DMS153 (cell line): ENCODE measurements around the gene CAMK1.
A peak's percentile ranks its signal among the peaks of the same experiment; 100 is the strongest.

Experiments used
- DNase-seq: peaks from one replicate; lab custom pipeline; 2025; lab: John Stamatoyannopoulos, UW

The CAMK1 gene

DNA sequence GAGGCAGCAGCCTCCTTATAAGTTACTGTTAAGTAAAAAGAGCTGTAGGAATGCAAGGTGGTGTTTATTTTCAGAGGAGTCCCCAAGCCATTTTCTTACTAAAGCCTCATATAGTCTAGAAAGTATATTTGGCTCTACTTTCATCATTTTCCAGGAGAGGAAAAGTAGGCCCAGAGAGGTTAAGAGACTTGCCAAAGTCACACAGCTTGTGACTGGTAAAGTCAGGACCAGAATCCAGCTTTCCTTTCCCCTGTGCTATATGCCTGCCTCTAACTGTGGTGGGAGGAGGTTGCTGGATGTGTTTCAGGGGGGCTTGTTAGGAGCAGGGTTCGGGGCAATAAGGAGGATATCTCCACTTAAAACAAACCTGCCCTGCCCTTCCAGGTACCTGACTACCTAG is 27.2 kb downstream of the CAMK1 start:
- DNase-seq, result no peak

DNA sequence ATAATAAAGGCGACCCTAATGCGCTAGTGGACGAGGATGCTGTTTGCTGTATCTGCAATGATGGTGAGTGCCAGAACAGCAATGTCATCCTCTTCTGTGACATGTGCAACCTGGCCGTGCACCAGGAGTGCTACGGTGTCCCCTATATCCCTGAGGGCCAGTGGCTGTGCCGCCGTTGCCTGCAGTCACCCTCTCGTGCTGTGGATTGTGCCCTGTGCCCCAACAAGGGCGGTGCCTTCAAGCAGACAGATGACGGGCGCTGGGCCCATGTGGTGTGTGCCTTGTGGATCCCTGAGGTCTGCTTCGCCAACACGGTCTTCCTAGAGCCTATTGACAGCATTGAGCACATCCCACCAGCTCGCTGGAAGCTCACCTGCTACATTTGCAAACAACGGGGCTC is 30.6 kb downstream of the CAMK1 start:
- DNase-seq, result no peak

DNA sequence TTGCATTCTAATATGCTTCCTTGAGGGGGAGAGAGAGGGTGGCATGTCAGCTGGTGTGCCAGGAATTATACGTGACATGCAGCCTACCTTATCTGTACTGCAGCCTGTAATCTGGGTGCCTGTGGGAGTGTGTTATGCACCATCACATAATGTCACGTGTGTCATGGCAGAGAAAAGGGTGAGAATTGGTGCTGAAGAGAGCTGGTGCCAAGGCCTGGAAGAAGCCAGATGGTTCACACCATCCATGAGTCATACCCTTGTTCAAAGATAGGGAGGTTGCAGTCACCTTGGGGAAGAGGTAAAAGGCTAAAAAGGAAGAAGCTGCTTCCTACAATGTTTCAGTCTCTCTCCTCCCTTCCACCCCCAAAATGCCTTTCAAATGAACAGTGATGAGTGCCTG is 32.9 kb downstream of the CAMK1 start:
- no peak for DNase-seq

DNA sequence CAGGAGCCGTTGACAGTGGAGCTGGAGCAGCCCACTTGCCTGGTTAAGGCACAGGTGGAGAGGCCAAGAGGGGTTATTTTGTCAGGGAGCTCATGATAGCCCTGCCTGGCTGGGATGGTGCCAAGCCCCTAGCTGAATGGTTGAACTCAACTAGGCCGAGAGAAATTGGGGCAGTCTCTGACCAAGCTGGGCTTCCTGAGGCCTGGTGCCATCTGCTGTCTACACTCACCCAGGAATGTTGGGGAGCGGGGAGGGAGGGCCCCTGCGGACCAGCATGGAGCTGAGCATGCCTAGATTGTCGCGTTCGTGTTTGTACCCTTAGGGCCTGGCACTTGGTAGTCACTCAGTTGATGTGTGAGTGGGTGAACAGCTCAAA is 37.0 kb downstream of the CAMK1 start:
- DNase-seq, result no peak

DNA sequence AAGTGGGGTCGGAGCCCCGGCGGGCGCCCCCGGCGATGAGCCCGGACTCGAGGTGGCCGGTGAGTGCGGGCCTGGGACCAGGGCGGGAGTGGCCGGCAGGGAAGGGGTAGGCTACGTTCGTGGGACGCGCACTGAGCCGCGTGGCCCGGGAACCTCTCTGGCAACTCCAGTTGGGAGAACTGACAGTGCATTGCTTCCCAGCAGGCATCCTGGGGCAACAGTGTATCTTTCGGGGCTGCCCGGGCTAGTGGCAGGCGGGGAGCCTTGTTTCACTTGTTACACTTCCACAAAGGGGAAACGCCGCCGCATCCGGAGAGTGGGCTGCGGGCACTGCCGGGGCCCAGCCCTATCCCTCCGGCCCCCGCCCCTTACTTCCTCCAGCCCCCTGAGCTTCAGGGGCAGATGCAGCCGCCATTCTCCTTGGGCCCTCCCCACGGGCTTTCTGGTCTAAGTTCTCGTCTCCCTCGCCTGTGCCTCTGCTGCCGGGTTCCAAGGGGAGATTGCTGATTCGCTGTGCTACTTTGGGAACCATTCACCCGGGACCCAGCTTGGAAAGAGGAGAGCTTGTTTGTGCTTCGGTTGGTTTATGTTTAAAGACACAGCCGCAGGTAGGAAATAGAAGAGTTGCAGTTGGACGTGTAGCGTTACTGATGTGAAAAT is 37.5 kb downstream of the CAMK1 start:
- no peak for DNase-seq

DNA sequence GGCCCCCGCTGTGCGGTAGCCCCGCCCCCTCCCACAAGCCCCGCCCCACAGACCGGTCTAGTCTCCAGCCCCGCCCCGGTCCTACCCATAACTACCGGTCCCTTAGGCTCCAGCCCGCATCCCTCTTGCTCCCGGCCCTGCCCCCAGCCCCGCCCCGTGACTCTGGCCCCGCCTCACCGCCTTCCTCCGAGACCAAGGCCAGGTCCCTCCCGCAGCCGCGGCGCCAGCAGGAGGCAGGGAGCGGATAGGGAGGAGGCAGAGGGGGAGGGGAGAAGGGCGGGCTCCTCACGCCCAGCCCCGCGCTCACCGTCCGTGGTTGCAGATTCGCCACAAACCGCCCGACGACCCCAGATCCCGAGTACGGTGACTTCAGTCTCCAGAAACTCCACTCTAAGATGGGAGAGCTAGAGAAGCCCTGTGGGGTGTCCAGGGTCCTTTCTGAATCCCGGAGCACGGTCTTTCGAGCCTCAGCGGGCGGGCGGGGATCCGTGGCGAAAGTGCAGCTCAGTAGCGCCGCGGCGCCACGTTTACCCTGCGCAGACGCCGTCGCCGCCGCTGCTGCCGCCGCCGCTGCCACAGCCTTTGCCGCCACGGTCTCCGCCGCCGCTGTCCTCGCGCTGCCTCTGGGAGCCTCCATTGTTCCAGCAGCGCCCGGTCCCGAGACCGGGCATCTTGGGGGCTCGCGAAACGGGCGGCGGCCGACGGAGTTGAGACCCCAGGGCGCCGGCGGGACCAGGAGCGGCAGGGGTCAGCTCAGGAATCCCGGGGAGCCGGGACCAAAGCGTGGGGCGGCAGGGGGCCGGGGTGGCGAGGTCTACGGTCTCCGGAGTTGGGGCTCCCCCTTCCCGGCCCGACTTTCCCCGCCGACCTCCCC is 38.3 kb downstream of the CAMK1 start, which contains the start of gene BRPF1:
Gene BRPF1, plus strand, starts transcription at position 530 of the 874 bp plus-strand sequence. CDS start 2,406 bp downstream, outside the sequence.
- DNase-seq, result peak; percentile 93

DNA sequence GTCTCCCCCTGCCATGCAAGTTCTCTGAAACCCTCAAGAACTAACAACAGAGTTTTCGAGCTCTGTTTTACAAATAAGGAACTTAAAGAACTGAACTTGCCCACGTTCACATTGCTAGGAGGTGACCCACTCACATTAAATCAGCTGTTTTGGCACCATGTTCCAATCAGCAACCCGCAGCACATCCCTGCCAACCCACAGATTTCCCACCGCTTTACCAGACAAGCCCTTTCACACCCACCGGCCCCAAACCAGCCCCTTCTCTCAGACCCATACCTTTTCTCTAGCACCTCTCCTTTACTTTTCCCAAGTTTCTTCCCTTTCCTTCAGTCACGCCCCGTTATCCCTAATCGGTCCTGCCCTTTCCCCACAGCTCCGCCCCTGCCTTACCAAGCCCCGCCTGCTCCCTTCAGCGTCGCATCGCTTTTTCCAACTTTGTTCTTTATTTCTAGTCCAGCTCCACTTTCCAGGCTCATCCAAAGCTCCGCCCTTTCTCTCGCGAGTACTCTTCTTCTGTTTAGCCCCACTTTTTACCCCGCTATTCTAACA is 39.0 kb downstream of the CAMK1 start:
- DNase-seq, result no peak

DNA sequence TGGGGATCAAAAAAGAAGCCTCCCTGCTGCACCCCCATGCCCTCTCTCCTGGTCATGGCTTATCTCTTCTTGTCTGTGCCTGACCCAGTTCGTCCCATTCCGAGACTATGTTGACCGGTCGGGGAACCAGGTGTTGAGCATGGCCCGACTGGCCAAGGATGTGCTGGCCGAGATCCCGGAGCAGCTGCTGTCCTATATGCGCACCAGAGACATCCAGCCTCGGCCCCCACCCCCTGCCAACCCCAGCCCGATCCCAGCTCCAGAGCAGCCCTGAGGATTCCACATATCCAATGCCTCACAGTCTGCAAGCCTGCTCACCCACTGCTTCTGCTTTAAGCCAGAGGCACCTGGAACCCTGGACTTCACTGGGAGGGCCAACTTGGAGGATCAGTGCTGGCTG is 40.3 kb downstream of the CAMK1 start:
- no peak for DNase-seq

DNA sequence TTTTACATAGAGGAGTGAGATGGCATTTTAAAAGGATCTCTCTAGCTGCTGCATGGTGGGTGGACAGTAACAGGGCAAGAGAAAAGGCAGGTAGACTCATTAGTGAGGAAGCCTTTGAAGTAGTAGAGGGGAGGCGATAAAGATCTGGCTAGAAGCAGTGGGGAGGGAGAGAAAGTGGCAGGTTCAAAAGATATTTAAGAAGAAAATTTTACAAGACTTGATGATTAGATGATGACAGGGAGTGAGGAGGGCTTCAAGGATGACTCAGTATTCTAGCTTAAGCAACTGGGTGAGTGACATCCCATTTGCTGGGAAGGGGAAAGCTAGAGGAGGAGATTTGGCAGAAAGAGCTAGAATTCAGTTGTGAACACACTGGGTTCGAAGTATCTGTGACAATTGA is 42.0 kb downstream of the CAMK1 start:
- no peak for DNase-seq

DNA sequence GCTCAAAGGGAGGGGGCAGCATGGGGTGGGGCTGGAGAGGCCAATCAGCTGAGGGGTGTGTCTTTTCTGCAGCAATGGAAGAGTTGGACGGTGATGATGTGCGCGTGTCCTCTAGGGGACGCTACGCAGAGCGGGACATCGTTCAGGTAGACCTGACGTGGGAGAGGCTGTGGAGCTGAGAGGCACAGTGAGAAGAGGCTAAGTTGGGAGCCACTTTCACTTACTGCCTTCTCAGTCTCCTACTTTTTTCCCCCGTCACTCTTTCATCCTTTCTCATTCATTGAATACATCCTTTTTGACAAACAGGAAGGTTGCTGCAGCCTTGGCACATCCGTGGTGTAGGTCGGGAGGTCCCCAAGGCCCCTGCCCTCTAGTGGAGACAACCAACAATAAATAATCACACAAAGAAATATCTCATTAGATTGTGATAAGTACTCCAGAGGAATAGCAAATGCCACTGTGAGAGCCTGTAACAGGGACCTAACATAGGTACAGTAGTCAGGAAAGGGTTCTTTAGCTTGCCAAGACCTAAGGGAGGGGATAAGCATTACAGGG is 42.6 kb downstream of the CAMK1 start:
- no peak for DNase-seq

DNA sequence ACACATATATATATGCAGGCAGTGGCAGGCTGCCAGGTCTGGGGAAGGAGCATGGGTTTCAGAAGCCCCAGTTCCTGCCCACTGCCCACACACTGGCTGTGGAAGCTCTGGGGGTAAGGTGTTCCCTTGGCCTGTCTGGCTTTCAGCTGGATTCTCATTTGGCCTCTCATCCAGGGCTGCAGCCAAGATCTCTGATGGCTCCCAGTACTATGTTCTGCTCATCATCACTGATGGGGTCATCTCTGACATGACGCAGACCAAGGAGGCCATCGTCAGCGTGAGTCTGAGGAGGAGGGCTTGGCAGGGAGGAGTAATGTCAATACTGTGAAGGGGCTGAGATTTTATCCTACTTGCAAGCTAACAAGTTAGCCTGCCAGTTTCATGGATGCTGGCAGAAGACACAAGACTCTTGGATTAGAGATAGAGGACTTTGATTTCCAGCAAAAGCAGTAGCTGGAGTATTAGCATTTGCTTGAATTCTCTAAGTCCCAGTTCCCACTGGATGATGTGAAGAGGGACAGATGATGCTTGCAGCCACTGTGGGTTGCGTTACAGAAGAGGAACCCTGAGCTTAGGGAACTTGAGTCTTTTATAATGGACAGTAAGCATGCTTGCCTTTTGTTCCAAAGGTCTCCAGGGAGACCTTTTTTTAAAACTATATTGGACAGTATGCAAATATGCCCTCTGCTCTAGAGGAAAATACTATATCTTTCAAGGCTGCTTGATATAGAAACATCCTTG is 43.8 kb downstream of the CAMK1 start:
- DNase-seq, result no peak

DNA sequence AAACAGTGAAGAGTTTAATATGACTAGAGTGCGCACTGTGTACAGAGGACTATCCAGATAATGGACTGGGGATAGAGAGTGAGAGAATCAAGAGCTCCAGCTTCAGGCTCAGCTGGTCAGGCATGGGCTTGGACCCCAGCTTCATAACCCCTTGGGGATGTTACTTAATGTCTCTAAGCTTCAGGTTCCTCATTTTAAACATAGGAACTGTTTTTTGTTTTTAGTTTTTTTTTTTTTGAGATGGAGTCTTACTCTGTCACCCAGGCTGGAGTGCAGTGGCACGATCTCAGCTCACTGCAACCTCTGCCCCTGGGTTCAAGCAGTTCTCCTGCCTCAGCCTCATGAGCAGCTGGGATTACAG is 48.1 kb downstream of the CAMK1 start:
- no peak for DNase-seq

DNA sequence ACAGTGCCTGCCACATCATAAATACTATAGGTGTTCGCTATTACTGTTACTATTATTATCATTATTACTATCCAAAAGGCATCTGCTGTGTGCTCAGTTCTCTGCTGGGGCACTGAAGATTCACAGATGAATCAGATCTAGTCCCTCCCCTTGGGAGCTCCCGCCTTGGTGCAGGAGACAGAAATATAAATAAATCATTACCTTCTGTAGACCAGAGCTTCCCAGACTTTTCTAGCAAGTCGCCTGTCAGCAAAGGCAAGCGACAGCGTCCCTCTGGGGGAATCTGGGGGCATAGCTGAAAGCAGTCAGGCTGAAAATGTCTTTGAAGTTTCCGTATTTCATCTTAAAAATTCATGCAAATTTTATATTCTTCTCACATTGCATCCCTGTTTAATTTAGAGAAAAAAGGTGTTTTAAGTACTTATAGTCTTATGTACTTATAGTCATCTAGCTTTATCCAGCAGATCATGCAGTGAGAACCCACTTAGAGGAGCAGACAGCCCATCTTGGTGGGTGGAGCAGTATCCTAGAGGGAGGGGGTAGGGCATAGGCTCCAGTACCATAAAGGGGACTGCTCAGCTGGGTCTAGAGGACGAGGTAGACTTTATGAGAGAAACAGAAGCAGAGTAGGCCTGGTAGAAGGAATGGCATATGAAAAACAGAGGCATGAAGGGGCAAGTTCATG is 48.6 kb downstream of the CAMK1 start:
- no peak for DNase-seq

DNA sequence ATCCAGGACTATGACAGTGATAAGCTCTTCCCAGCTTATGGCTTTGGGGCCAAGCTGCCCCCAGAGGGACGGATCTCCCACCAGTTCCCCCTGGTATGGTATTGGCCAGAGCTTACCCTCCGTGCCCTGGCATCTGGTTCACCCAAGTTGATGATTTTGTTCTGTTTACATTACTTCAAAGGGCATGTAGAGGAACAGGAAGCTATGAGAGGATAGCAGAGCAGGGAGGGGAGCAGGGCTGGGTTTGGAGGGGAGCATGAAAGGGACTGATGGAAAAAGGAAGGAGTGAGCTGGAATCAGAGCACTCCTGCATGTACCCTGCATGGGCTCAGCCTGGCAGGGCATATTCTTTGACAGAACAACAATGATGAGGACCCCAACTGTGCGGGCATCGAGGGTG is 51.6 kb downstream of the CAMK1 start:
- no peak for DNase-seq

DNA sequence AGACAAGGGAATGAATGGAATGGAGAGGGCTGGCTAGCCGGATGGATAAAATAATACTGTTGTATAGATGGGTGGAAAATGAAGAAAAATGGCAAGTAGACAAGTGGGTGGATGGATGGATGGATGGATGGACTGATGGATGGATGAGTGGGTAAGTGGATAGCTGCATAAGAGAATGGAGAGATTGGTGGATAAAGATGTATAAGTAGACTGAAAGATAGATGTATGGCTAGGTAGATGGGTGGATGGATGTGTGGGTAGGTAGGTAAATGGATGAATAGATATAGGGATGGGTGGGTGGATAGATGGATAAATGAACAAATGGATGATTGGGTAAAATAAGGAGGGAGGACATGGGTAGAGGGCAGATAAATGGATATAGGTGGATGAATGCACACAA is 52.2 kb downstream of the CAMK1 start:
- DNase-seq, result no peak

DNA sequence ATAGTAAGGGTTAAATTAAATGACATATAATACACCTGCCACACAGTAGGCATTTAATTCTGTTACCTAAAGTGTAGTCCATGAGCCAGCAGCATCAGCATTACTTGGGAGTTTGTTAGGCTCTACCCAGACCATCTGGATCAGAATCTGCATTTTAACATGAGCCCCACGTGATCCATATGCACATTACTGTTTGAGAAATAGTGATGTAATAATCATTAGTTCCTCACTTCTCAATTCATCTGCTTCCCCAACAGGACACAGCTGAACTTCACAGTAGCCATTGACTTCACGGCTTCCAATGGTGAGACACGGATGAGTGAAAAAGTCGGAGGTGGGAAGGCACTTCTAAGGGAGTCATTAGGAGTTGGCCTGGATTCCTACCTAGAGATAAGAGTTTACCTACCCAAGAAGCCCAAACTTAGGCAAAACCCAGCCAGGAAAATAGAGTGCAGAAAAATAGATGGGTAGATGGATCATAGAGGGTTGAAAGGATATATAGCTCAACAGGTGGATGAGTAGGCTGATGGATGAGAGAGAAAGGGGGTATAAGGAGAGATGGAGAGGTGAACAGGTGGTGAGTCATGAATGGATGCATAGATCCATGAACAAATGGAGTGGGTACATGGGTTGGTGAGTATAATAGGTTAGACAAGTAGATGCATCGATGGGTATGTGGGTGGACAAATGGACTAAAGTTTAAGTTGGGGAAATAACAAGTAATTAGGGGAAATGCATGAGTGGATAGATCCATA is 52.8 kb downstream of the CAMK1 start:
- DNase-seq, result no peak

DNA sequence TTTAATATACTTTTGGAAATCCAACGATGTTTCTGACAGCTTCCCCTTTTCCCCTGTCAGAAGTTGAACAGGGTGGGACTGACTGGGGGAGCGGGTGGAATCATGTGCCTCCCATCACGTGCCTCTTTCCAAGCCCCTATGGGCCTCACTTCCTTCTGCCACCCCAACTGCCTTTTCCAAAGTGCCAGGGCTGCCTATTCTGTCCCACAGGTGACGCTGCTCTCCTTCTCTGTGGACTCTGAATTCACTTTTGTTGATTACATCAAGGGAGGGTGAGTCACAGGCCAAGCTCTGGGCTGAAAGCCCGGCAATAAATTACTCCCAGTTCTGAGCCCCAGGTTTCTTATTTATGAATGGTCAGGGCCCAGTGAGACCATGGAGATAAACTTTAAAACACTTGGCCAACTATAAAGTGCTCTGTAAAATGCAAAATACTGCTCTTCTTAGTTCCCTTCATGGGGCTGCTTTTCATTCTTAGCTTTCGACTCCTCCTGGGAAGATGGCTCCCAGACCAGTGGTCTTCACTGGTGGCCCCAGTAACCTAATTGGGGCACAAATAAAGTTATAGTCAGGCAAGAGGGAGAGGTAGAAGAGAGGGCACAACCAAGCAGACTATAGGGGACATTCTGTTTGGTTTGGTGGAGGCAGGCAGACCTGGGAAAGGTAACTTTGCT is 53.8 kb downstream of the CAMK1 start:
- no peak for DNase-seq

DNA sequence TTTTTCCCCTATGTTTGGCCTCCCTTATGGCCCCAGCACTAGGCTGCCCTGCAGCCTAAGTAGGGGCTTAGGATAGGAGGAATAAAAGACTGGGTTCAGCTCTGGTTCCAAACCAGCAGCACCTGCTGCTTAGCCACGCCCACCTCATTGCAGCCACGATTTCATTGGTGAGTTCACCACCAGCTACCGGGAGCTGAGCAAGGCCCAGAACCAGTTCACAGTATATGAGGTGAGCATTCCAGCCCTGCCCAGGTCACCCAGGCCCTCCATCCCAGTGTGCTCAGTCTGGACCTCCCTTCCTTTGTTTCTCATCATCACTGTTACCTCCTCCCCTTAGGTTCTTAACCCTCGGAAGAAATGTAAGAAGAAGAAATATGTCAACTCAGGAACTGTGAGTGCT is 54.6 kb downstream of the CAMK1 start:
- no peak for DNase-seq

DNA sequence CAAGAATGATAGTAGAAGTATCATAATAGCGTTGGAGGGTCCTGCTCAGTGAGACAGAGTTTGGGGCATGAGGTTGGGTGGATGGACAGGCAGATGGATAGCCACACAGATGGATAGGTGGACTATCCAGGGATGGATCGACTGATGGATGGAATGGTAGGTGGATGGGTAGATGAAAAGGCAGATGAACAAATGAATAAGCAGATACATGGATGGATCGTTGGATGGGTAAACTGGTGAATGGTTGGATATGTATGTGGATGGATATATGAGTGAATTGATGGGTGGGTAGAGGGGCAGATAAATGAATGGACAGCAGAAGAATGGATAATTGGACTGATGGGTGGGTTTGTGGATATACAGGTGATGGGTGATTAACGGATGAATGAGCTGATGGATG is 56.6 kb downstream of the CAMK1 start:
- DNase-seq, result no peak

DNA sequence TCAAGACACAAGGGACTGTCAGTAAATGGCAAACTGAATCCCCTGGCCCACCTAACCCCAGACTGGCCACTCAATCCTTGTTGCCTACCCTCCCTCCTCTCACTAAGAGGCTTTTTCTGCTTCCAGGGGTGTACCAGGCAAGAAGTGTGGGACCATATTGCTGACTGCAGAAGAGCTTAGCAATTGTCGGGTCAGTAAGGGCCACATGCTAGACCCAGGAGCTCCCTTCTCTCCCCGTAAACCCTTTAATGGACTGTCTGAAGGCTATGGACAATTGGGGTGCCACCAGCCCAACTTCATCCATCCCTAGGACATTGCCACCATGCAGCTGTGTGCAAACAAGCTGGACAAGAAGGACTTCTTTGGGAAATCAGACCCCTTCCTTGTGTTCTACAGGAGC is 57.3 kb downstream of the CAMK1 start:
- no peak for DNase-seq
